GM12872 (cell line): Measurements from ENCODE around the gene RIPK4.
A peak's percentile ranks its signal among the peaks of the same experiment; 100 is the strongest.

ENCODE experiments used
- TF ChIP-seq, protein P1 (sequence below): IDR thresholded peaks from 3 replicates; pipeline ENCODE4 v1.5.1; 2011; ENCODE audit warnings: low read depth, mild to moderate bottlenecking, low read length, moderate library complexity; ENCODE audit not compliant: insufficient read depth

Gene RIPK4

DNA sequence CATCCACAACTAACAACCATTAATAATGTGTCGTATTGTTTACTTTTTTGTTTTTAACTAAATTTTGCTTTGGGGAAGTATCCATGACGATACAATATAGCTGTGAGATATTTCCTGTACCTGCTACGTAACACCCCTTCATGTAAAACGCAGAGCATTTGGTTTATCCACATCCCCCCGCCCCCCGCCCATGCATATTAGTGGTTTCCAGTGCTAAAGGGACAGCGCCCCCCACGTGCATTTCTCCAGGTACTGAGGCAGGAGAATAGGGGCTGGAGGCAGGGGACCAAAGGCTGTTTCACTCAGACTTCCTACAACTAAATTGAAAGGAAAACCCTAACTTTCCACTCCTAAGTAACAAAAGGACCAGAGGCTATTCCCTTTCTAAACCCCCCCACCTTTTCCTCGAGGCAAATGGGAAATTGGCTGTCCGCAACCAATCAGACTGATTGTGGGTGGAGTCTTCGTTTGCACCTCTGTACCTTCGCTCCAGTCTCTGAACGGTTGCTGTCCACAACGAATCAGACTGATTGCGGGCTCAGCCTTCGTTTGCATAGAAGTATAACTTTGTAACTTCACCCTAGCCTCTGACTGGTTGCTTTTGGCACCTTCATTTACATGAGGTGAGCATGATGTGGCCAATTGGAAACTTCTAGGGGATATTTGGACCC is 12.2 kb upstream of the RIPK4 start:
- TF ChIP-seq, protein P1, sequence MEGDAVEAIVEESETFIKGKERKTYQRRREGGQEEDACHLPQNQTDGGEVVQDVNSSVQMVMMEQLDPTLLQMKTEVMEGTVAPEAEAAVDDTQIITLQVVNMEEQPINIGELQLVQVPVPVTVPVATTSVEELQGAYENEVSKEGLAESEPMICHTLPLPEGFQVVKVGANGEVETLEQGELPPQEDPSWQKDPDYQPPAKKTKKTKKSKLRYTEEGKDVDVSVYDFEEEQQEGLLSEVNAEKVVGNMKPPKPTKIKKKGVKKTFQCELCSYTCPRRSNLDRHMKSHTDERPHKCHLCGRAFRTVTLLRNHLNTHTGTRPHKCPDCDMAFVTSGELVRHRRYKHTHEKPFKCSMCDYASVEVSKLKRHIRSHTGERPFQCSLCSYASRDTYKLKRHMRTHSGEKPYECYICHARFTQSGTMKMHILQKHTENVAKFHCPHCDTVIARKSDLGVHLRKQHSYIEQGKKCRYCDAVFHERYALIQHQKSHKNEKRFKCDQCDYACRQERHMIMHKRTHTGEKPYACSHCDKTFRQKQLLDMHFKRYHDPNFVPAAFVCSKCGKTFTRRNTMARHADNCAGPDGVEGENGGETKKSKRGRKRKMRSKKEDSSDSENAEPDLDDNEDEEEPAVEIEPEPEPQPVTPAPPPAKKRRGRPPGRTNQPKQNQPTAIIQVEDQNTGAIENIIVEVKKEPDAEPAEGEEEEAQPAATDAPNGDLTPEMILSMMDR, result no peak

DNA sequence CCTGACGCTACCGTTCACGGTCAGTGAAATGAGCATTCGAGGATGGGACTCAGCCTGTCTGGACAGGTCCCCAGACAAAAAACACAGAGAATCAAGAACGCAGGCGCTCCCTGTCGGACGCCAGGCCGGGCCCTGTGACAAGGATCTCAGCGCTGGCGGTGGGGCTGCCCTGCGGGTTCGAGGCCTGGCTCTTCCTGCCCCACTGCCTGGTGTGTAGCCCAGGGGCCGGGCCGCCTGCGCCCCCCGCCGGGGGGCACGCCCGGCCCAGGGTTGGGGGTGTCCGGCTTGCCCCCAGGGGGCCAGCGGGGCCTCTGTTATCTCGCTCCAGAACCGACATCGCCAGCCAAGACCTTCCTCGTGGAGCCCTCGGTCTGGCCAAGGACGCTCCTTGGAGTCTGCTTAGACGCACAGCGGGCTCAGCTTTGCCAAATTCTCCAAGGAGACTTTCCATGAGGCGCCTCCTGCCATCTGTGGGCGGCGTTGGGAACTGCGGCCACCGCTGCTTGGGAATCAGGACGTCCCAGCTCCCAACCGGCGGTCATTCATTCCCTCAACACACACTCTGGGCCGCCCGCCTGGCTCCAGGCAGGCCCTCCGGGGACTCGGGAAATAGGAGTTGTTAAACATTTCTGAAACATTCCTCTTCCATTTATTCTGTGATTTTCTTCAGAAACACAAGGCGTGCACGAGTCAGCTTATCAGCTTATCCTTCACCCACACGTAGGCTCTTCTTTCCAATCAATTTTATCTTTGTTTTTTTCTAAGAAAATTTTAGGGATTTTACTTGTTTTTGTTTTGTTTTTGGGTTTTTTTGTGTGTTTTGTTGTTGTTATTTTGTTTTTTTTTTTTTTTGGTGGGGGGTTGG is 11.3 kb upstream of the RIPK4 start:
- TF ChIP-seq, protein P1, result peak; percentile 63

DNA sequence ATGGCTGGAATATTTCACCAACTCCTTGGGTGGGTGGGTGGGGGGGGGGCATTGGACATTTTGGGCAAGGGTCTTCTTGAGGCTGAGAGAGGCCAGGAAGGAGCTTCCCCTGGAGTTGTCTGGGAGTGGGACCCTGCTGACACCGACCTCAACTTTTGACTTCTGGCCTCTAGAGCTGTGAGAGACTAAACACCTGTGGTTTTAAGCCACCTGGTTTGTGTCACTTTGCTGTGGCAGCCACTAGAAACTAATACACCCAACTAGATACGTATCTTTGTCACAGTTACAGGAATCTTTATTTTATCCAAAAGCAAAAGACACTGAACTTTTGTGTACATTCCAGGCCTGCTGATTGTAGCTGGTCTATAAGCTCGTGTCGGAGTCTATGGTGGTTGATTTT is 9.9 kb upstream of the RIPK4 start:
- TF ChIP-seq, protein P1, result no peak

DNA sequence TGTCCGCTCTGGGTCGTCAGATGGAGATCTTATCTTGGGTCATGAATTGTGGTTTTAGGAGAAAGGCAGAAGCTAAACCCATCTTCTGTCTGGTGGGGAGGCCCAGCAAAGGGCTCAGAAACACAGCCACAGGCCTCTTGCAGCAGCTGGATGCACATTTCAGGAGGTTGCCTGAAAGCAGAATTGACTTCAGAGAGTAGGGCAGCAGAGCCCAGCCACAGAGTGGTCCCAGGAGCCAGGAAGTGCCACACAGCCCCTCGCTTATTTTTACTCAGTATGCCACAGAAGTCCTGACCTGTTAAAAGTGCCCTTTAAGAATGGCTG is 8.3 kb upstream of the RIPK4 start:
- TF ChIP-seq, protein P1, result no peak

DNA sequence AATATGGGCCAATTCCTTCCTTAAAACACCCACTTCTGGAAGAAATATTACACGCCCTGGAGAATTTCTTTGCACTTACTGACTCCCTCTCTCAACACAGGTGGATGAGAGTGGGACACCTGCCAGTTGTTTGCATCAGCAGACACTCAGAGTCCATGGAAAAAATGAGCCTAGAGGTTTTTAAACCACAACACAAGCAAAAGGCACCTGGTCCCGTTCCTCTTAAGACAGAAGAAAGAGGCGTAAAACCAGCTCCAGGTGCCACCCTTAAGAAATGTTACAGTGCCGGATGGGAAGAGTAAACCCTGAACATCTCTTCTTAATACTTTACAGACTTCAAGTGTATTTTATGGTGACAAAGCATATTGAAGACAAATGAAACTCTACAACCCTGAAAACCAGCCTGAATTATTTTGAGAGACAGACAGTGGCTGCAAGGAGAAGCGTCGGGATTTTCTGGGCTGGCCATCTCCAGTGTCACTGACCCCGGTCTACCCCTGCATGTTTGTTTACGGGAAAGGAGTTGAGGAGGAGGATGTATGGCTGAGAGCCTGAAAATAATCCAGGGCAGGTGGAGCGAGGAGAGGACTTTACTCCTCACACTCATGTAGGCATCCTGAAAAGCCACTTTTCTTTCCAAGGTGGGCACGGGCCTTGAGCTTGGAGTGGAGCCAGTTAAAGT is 7.8 kb upstream of the RIPK4 start:
- TF ChIP-seq, protein P1, result no peak

DNA sequence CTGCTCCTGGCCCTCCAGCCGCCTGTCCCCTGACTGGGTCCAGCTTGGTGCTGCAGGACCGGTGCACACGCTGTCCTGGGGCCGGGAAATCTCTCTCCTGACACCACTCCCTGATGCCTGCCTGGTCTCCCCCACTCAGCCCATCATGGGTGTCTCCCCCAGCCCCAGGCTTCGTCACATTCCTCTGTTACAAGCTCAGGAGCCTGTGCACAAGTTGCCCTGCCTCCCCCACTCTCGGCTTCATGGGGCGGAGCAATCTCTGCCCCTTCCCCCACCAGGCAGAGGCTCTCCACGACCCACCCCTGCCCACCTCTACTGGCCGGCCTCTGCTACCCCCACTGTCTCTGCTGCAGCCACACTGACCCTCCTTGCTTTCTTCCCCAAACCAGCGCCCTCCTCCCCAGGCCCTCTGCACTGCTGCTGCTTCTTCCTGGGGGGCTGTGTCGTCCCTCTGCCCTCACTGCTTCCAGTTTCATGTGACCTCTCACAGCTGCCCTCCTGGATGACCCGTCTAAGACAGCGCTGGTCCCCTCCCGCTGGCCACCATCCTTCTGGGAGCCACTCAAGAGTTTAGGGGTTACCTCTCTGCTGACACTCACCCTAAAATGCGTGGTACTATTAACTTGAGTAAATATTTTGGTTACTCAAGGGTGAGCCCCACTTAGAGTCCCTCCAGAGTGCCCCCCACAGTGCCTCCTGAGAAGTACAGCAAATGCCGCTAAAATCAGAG is 5.7 kb upstream of the RIPK4 start:
- TF ChIP-seq, protein P1, result no peak

DNA sequence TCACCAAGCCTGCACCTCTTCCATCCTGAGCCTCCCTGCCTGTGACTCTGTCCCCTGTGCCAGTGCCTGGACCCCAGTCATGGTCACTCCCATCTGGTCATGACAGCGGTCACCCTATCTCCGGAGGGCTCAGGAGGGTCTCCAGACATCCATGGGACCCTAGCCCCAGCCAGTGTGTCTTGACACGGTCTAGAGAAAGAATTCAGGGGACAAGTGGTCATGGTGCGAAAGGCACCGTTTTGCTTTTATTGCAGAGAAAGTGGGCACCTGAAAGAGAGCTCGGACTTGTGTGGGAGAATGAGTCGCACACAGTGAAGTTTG is 4.7 kb upstream of the RIPK4 start:
- TF ChIP-seq, protein P1, result no peak
